Measurements from ENCODE around the gene RFX3. TPM values are rescaled to one million over a fixed set of nuclear protein-coding genes. Genes with fewer than 3 reads are reported as not detected.

The RFX3 gene
- total RNA-seq, 2 donors from 2014 or later: 10.9 to 15.5 TPM

DNA sequence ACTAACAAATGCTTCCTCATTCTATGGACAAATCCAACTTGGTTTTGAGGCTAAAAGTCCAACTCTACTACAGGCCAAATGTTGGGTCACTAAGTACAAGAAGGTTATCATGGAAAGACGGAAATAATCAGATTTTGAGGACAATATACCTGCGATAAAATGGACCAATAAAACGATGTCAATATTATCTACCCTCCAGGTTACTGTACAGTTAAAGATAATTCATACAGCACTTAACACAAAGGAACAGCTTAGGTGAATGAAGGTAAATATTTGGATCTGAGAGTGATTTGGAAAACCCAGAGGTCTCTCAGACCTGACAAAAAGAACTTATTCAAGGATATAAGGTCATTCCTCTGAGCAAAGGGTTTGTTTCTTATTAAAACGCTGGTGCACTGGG, 352.4 kb downstream of the RFX3 start:
- TF ChIP-seq POLR2A (IDR thresholded peaks at IDR 0.05): no peak
- TF ChIP-seq POLR2AphosphoS5 (IDR thresholded peaks at IDR 0.05): no peak
- TF ChIP-seq, protein P1, sequence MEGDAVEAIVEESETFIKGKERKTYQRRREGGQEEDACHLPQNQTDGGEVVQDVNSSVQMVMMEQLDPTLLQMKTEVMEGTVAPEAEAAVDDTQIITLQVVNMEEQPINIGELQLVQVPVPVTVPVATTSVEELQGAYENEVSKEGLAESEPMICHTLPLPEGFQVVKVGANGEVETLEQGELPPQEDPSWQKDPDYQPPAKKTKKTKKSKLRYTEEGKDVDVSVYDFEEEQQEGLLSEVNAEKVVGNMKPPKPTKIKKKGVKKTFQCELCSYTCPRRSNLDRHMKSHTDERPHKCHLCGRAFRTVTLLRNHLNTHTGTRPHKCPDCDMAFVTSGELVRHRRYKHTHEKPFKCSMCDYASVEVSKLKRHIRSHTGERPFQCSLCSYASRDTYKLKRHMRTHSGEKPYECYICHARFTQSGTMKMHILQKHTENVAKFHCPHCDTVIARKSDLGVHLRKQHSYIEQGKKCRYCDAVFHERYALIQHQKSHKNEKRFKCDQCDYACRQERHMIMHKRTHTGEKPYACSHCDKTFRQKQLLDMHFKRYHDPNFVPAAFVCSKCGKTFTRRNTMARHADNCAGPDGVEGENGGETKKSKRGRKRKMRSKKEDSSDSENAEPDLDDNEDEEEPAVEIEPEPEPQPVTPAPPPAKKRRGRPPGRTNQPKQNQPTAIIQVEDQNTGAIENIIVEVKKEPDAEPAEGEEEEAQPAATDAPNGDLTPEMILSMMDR (IDR thresholded peaks at IDR 0.05): no peak
- Histone ChIP-seq H3K9me3 (no peaks in the 10 kb centered on the region), H3K27ac (no peak overlapping the region), H3K4me3 (no peak overlapping the region), H3K36me3 (no peaks in the 10 kb centered on the region), H3K27me3 (replicated peaks; ENCODE audit: insufficient read depth) (no peaks in the 10 kb centered on the region), H3K4me1 (replicated peaks) (no peaks in the 10 kb centered on the region)
- no peak for DNase-seq (ENCODE audit: low spot score)
- WGBS: 32% methylated on average over 4 of the region's 4 CpGs
- intact Hi-C loops (cut with DNase I): no loop called here

DNA sequence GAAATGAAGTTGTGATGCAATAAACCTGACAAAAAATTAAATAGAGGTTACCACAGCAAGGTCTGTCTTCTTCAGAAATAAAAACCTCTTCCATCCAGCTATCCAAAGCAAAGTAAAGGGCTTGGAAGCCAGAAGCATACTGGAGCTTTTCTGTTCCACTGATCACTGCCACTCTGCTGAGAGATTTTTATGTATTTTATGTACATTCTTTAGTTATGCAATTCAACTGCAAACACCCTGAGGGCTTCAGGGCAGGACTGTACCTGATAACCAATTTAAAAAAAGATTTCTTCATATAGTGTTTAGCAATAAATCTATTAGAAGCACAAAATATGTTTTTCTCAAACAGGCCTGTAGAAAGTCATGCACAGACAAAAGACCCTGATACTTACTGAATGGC, 355.0 kb downstream of the RFX3 start:
- TF ChIP-seq, protein P1 (IDR thresholded peaks at IDR 0.05): no peak
- no peak for TF ChIP-seq POLR2AphosphoS5 (IDR thresholded peaks at IDR 0.05)
- no peak for TF ChIP-seq POLR2A (IDR thresholded peaks at IDR 0.05)
- Histone ChIP-seq H3K9me3 (no peaks in the 10 kb centered on the region), H3K36me3 (no peaks in the 10 kb centered on the region), H3K27ac (no peak overlapping the region), H3K4me3 (no peak overlapping the region), H3K4me1 (replicated peaks) (no peaks in the 10 kb centered on the region), H3K27me3 (replicated peaks; ENCODE audit: insufficient read depth) (no peaks in the 10 kb centered on the region)
- no peak for DNase-seq (ENCODE audit: low spot score)
- intact Hi-C loops (cut with DNase I): no loop called here
